ENCODE measurements around the gene POU2AF3. TPM values are rescaled to one million over a fixed set of nuclear protein-coding genes. Genes with fewer than 3 reads are reported as not detected.

POU2AF3 gene
- total and polyA plus RNA-seq, 2 donors (not counting 1 experiment from before 2014, with no cell fraction given) = 0.51 to 2.1 TPM

DNA sequence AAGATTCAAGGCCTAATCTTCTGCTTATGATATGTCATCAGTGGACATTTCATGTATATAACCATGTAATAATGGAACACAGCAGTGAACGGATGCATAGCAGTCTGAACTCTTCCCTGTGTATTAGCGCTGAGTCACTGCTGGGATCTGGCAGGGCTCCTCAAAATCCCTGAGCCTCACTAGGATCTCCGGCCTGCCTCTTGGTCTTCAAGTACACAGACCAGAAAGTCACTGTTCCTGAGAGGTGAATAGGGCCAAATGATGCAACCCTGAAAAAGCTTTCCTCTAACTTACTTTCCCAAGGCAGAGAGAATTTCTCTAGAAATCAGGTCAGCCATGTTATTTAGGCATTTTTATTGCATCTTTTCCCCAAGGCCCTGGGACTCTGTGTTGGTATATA lies 45.7 kb downstream of the POU2AF3 start:
- intact Hi-C loops (cut with micrococcal nuclease) = no loop called here
- Histone ChIP-seq H4K20me1 (ENCODE audit: control insufficient read depth, insufficient read depth, low read length, poor library complexity, severe bottlenecking) (no peaks in the 10 kb centered on the region), H3K9me3 (ENCODE audit: control extremely low read depth in 1 of 3, control insufficient read depth in 2 of 3, insufficient read depth in 1 of 3, low read length in 2 of 3) (peaks cover 0 to 5% (median 1%) of the 10 kb centered on the region in 3 donors), H3K79me2 (ENCODE audit: control insufficient read depth, insufficient read depth, low read length) (no peaks in the 10 kb centered on the region), H3K4me3 (ENCODE audit: control extremely low read depth in 1 of 5, extremely low read depth in 1 of 5, insufficient read depth in 1 of 5, low read depth in 2 of 5, low read length in 4 of 5) (no peak overlapping the region), H3K9ac (ENCODE audit: low read length) (no peak overlapping the region), H3K4me1 (ENCODE audit: control insufficient read depth in 2 of 2, insufficient read depth in 2 of 2, low read length in 2 of 2) (no peaks in the 10 kb centered on the region), H3K4me2 (replicated peaks; ENCODE audit: low read depth, low read length, poor library complexity, severe bottlenecking) (no peak overlapping the region), H3K27ac (ENCODE audit: low read length in 2 of 2) (no peak overlapping the region), H3K27me3 (replicated peaks in 1 of 4; ENCODE audit: control extremely low read depth in 1 of 4, control insufficient read depth in 3 of 4, insufficient read depth in 4 of 4, low read length in 3 of 4) (no peaks in the 10 kb centered on the region), H3K36me3 (replicated peaks in 1 of 2; ENCODE audit: control extremely low read depth in 1 of 2, control insufficient read depth in 1 of 2, extremely low read depth in 1 of 2, insufficient read depth in 2 of 2, low read length in 1 of 2) (no peaks in the 10 kb centered on the region), H2AFZ (ENCODE audit: insufficient read depth, low read depth, low read length, poor library complexity, severe bottlenecking) (no peak overlapping the region)
- no peak for TF ChIP-seq EZH2 (IDR thresholded peaks at IDR 0.05; ENCODE audit: borderline replicate concordance, insufficient read depth, low read depth, low read length, poor library complexity, severe bottlenecking)
- H3K4me1 Mint-ChIP-seq = peaks cover 38% of the 10 kb centered on the region
- no peak overlapping the region for H3K4me3 Mint-ChIP-seq
- H3K27ac Mint-ChIP-seq = peak overlapping the region; percentile 56
- ChIA-PET POLR2A (interaction anchor here (0.9 kb wide), 1 partner anchor 18 kb away, joined by 3 read pairs; no protein-coding TSS in a partner anchor), CTCF (interaction anchor here (1.0 to 2.2 kb wide), 3 partner anchors 61 to 83 kb away, joined by 3 to 6 read pairs (median 4); no protein-coding TSS in a partner anchor)
- DNase-seq = no peak
- no peak for ATAC-seq (ENCODE audit: low read depth)
- no peaks in the 10 kb centered on the region for H3K27me3 Mint-ChIP-seq
- 100% methylated on average over 3 of the region's 3 CpGs for WGBS (ENCODE audit: insufficient coverage)
- peaks cover 3% of the 10 kb centered on the region for H3K9me3 Mint-ChIP-seq (ENCODE audit: insufficient read depth)

DNA sequence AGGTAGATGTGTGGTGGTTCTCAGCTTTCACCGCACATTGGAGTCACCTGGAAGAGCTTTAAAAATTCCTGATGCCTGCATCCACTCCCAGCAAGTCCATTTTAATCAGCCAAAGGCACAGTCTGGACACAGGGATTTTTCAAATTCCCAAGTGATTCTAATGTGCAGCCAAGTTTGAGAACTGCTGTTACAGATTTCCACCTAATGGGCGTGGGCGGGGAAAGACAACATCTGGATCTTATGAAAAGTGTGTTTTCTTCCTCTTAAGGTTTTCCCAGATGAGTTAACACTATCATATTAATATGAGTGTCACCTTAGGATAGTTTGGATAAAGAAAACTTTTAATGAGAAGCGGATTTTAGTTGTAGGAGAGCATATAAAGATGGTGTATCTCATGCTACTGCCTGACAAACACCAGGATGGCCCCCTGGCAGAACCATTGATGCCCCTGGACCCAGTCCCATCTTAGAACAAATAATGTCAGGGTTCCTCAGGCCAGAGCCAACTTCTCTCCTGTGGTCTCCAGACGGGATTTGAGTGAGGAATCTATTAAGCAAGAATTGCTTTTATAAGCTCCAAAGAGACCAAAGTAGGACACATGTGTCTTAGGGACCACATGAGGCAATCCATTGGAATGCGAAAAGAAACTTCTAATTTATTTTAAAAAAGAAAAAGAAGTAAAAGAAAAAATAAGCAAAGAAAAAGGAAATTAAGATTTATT lies 48.8 kb downstream of the POU2AF3 start:
- H3K9me3 ChIP-seq (ENCODE audit: control extremely low read depth in 1 of 3, control insufficient read depth in 2 of 3, insufficient read depth in 1 of 3, low read length in 2 of 3) = no peaks in the 10 kb centered on the region
- ATAC-seq (ENCODE audit: low read depth) = no peak
- DNase-seq = no peak
- no peak for TF ChIP-seq EZH2 (IDR thresholded peaks at IDR 0.05; ENCODE audit: borderline replicate concordance, insufficient read depth, low read depth, low read length, poor library complexity, severe bottlenecking)
- TF ChIP-seq, protein P1, sequence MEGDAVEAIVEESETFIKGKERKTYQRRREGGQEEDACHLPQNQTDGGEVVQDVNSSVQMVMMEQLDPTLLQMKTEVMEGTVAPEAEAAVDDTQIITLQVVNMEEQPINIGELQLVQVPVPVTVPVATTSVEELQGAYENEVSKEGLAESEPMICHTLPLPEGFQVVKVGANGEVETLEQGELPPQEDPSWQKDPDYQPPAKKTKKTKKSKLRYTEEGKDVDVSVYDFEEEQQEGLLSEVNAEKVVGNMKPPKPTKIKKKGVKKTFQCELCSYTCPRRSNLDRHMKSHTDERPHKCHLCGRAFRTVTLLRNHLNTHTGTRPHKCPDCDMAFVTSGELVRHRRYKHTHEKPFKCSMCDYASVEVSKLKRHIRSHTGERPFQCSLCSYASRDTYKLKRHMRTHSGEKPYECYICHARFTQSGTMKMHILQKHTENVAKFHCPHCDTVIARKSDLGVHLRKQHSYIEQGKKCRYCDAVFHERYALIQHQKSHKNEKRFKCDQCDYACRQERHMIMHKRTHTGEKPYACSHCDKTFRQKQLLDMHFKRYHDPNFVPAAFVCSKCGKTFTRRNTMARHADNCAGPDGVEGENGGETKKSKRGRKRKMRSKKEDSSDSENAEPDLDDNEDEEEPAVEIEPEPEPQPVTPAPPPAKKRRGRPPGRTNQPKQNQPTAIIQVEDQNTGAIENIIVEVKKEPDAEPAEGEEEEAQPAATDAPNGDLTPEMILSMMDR (IDR thresholded peaks at IDR 0.05) = no peak
- H3K9me3 Mint-ChIP-seq (ENCODE audit: insufficient read depth) = no peaks in the 10 kb centered on the region
- H3K27ac Mint-ChIP-seq = peak overlapping the region; percentile 64
- no peaks in the 10 kb centered on the region for H3K27me3 ChIP-seq (replicated peaks in 1 of 4; ENCODE audit: control extremely low read depth in 1 of 4, control insufficient read depth in 3 of 4, insufficient read depth in 4 of 4, low read length in 3 of 4)
- no peaks in the 10 kb centered on the region for H3K27me3 Mint-ChIP-seq
- peaks cover 59% of the 10 kb centered on the region for H3K4me1 Mint-ChIP-seq
- no peaks in the 10 kb centered on the region for H4K20me1 ChIP-seq (ENCODE audit: control insufficient read depth, insufficient read depth, low read length, poor library complexity, severe bottlenecking)
- CTCF ChIA-PET = interaction anchor here (0.8 to 2.3 kb wide), 4 partner anchors 31 to 82 kb away, joined by 3 to 12 read pairs (median 6); no protein-coding TSS in a partner anchor
- POLR2A ChIA-PET = no interaction called here
- H3K9ac ChIP-seq (ENCODE audit: low read length) = no peak overlapping the region
- peaks cover 1 to 14% of the 10 kb centered on the region in 2 experiments for H3K36me3 ChIP-seq (replicated peaks in 1 of 2; ENCODE audit: control extremely low read depth in 1 of 2, control insufficient read depth in 1 of 2, extremely low read depth in 1 of 2, insufficient read depth in 2 of 2, low read length in 1 of 2)
- intact Hi-C loops (cut with micrococcal nuclease) = loop anchor here (2.0 to 5.0 kb wide), 4 partner anchors 40 to 76 kb away; no protein-coding TSS in a partner anchor
- no peak overlapping the region for H3K4me2 ChIP-seq (replicated peaks; ENCODE audit: low read depth, low read length, poor library complexity, severe bottlenecking)
- no peak overlapping the region for H3K4me3 Mint-ChIP-seq
- H2AFZ ChIP-seq (ENCODE audit: insufficient read depth, low read depth, low read length, poor library complexity, severe bottlenecking) = no peak overlapping the region
- no peak overlapping the region for H3K4me3 ChIP-seq (ENCODE audit: control extremely low read depth in 1 of 5, extremely low read depth in 1 of 5, insufficient read depth in 1 of 5, low read depth in 2 of 5, low read length in 4 of 5)
- no peak overlapping the region for H3K27ac ChIP-seq (ENCODE audit: low read length in 2 of 2)
- H3K79me2 ChIP-seq (ENCODE audit: control insufficient read depth, insufficient read depth, low read length) = no peaks in the 10 kb centered on the region
- peaks cover 2 to 11% of the 10 kb centered on the region in 2 donors for H3K4me1 ChIP-seq (ENCODE audit: control insufficient read depth in 2 of 2, insufficient read depth in 2 of 2, low read length in 2 of 2)
- no CpG with 5 or more reads among the region's 6 CpGs for WGBS (ENCODE audit: insufficient coverage)
